Astrocyte (in vitro differentiated cells and primary cell): ENCODE results near the gene GPRIN1. TPM values are rescaled to one million over a fixed set of nuclear protein-coding genes. Genes with fewer than 3 reads are reported as not detected.

Source experiments
- DNase-seq: peaks from one replicate; pipeline ENCODE4 v3.0.0-alpha.2; 2010; ENCODE audit warnings: low read depth
- FAIRE-seq: peaks from 2 replicates; lab custom pipeline; 2011; peaks lifted over from hg19 to GRCh38; lab: Jason Lieb, UNC
- H2AFZ ChIP-seq: 2 replicates; pipeline ENCODE4 v1.6.0; 2012; ENCODE audit warnings: low read depth, low read length, inconsistent platforms
- H3K27ac ChIP-seq: 2 replicates; pipeline ENCODE4 v1.5.1; 2011; ENCODE audit warnings: low read depth, low read length, inconsistent platforms
- H3K27me3 ChIP-seq: 2 replicates; pipeline ENCODE4 v1.6.0; 2011; ENCODE audit warnings: low read length, inconsistent platforms; ENCODE audit not compliant: insufficient read depth
- H3K36me3 ChIP-seq: 2 replicates; pipeline ENCODE4 v1.5.1; 2011; ENCODE audit warnings: low read length, inconsistent platforms; ENCODE audit not compliant: insufficient read depth
- H3K4me1 ChIP-seq: 2 replicates; pipeline ENCODE4 v1.5.1; 2011; ENCODE audit warnings: low read length, inconsistent platforms; ENCODE audit not compliant: insufficient read depth
- H3K4me2 ChIP-seq: 2 replicates; pipeline ENCODE4 v1.6.0; 2012; ENCODE audit warnings: low read length, inconsistent platforms
- H3K4me3 ChIP-seq: 2 replicates; pipeline ENCODE4 v1.5.1; 2011; ENCODE audit warnings: low read depth, mild to moderate bottlenecking, low read length, inconsistent platforms; ENCODE audit not compliant: insufficient read depth
- H3K79me2 ChIP-seq: 2 replicates; pipeline ENCODE4 v1.6.0; 2012; ENCODE audit warnings: mild to moderate bottlenecking, low read length, inconsistent platforms; ENCODE audit not compliant: insufficient read depth
- H3K9ac ChIP-seq: 2 replicates; pipeline ENCODE4 v1.6.0; 2012; ENCODE audit warnings: mild to moderate bottlenecking, low read length, inconsistent platforms
- H3K9me3 ChIP-seq: 2 replicates; pipeline ENCODE4 v1.5.1; 2012; ENCODE audit warnings: low read depth, mild to moderate bottlenecking, low read length, inconsistent platforms; ENCODE audit not compliant: insufficient read depth
- H4K20me1 ChIP-seq: 2 replicates; pipeline ENCODE4 v1.6.0; 2012; ENCODE audit warnings: low read length, inconsistent platforms; ENCODE audit not compliant: insufficient read depth
- H3K27ac Mint-ChIP-seq: one replicate; pipeline ENCODE4 v1.8.0; 2021; ENCODE audit warnings: mild to moderate bottlenecking, mixed read lengths; ENCODE audit not compliant: unreplicated experiment
- H3K27me3 Mint-ChIP-seq: one replicate; pipeline ENCODE4 v1.8.0; 2021; ENCODE audit warnings: low read depth, mixed read lengths; ENCODE audit not compliant: unreplicated experiment
- H3K36me3 Mint-ChIP-seq: one replicate; pipeline ENCODE4 v1.8.0; 2021; ENCODE audit warnings: low read depth, mixed read lengths; ENCODE audit not compliant: unreplicated experiment
- H3K4me1 Mint-ChIP-seq: one replicate; pipeline ENCODE4 v1.8.0; 2021; ENCODE audit warnings: low read depth, mixed read lengths; ENCODE audit not compliant: unreplicated experiment
- H3K4me3 Mint-ChIP-seq: one replicate; pipeline ENCODE4 v1.8.0; 2021; ENCODE audit warnings: mild to moderate bottlenecking, moderate library complexity, mixed read lengths; ENCODE audit not compliant: unreplicated experiment
- H3K9me3 Mint-ChIP-seq: one replicate; pipeline ENCODE4 v1.8.0; 2021; ENCODE audit warnings: mild to moderate bottlenecking, mixed read lengths; ENCODE audit not compliant: unreplicated experiment
- CTCF ChIP-seq: IDR thresholded peaks from 2 replicates; pipeline ENCODE4 v1.5.1; 2011; ENCODE audit warnings: low read depth, mild to moderate bottlenecking, inconsistent platforms, low read length, moderate library complexity; ENCODE audit not compliant: insufficient read depth
- EZH2 ChIP-seq: IDR thresholded peaks from 2 replicates; pipeline ENCODE4 v1.6.1; 2012; ENCODE audit warnings: mild to moderate bottlenecking, low read length, inconsistent platforms; ENCODE audit not compliant: insufficient read depth
- total RNA-seq: library from RNA; stranded (reverse); gene quantifications from 2 replicates; pipeline ENCODE4 v1.2.1, GENCODE V29; 2021

GPRIN1 gene
- total RNA-seq, 1 donor from 2014 or later, result 6.8 TPM

- Mint-ChIP-seq H3K27me3 (peaks cover 31% of the 10 kb centered on the region), H3K36me3 (no peaks in the 10 kb centered on the region), H3K4me1 (peaks cover 38% of the 10 kb centered on the region), H3K4me3 (no peak overlapping the region), H3K27ac (no peak overlapping the region), H3K9me3 (peaks cover 4% of the 10 kb centered on the region)
- Histone ChIP-seq H3K79me2 (no peaks in the 10 kb centered on the region), H3K4me2 (peak overlapping the region; percentile 79), H3K36me3 (no peaks in the 10 kb centered on the region), H3K9me3 (no peaks in the 10 kb centered on the region), H3K4me3 (no peak overlapping the region), H3K27ac (no peak overlapping the region), H3K9ac (no peak overlapping the region), H4K20me1 (no peaks in the 10 kb centered on the region), H3K4me1 (peaks cover 39% of the 10 kb centered on the region), H2AFZ (no peak overlapping the region), H3K27me3 (peaks cover 20% of the 10 kb centered on the region)
- DNase-seq (no peak), FAIRE-seq (no peak)
- TF ChIP-seq CTCF, result no peak
- peak; percentile 98 for TF ChIP-seq EZH2
Observed at GRCh38 chr5:176619569-176620332, 9.8 kb upstream of the GPRIN1 start.

GRCh38 chr5:176619203-176619568 is 9.2 kb upstream of the GPRIN1 start:
- no peak for TF ChIP-seq CTCF
- no peak for TF ChIP-seq EZH2
- FAIRE-seq, result no peak

GRCh38 chr5:176618783-176619182 is 8.8 kb upstream of the GPRIN1 start:
- no peaks in the 10 kb centered on the region for H3K79me2 ChIP-seq
- Mint-ChIP-seq H3K27ac (no peak overlapping the region), H3K4me1 (peaks cover 47% of the 10 kb centered on the region), H3K36me3 (no peaks in the 10 kb centered on the region), H3K9me3 (peaks cover 4% of the 10 kb centered on the region), H3K4me3 (no peak overlapping the region), H3K27me3 (peaks cover 23% of the 10 kb centered on the region)
- TF ChIP-seq CTCF (no peak), EZH2 (no peak)
- peak overlapping the region; percentile 79 for H3K4me2 ChIP-seq
- H4K20me1 ChIP-seq, result no peaks in the 10 kb centered on the region
- no peak overlapping the region for H3K27ac ChIP-seq
- DNase-seq, result no peak
- peaks cover 49% of the 10 kb centered on the region for H3K4me1 ChIP-seq
- no peaks in the 10 kb centered on the region for H3K9me3 ChIP-seq
- FAIRE-seq, result no peak
- no peak overlapping the region for H3K9ac ChIP-seq
- H3K36me3 ChIP-seq, result no peaks in the 10 kb centered on the region
- peak overlapping the region; percentile 83 for H2AFZ ChIP-seq
- peak overlapping the region; percentile 24 for H3K4me3 ChIP-seq
- H3K27me3 ChIP-seq, result peaks cover 20% of the 10 kb centered on the region

More at GRCh38 chr5:176619203-176619568, 9.2 kb upstream of the GPRIN1 start:
- no peaks in the 10 kb centered on the region for H4K20me1 ChIP-seq
- no peak overlapping the region for H3K27ac Mint-ChIP-seq
- no peaks in the 10 kb centered on the region for H3K36me3 ChIP-seq
- no peaks in the 10 kb centered on the region for H3K9me3 ChIP-seq
- peak overlapping the region; percentile 83 for H2AFZ ChIP-seq
- H3K4me2 ChIP-seq, result peak overlapping the region; percentile 79
- H3K4me1 Mint-ChIP-seq, result peaks cover 43% of the 10 kb centered on the region
- no peaks in the 10 kb centered on the region for H3K36me3 Mint-ChIP-seq
- peaks cover 45% of the 10 kb centered on the region for H3K4me1 ChIP-seq
- no peaks in the 10 kb centered on the region for H3K79me2 ChIP-seq
- H3K27ac ChIP-seq, result no peak overlapping the region
- peaks cover 27% of the 10 kb centered on the region for H3K27me3 Mint-ChIP-seq
- H3K4me3 Mint-ChIP-seq, result no peak overlapping the region
- H3K9ac ChIP-seq, result no peak overlapping the region
- H3K9me3 Mint-ChIP-seq, result peaks cover 4% of the 10 kb centered on the region
- peak overlapping the region; percentile 24 for H3K4me3 ChIP-seq
- peaks cover 20% of the 10 kb centered on the region for H3K27me3 ChIP-seq
- peak; percentile 68 for DNase-seq
